GM23338 (cell line): ENCODE results near the gene MEN1.

Experiments used
- CTCF ChIP-seq, 2 experiments: fragments of 200-600 bp in 1 of 2; sonication (generic) in 1 of 2; conservative IDR thresholded peaks; 2 replicates each; pipeline versions ENCODE4 v1.5.1 to v1.6.1; 2016 to 2017; ENCODE audit warnings: antibody characterized with exemption in 2 of 2, low read depth in 2 of 2, mild to moderate bottlenecking in 2 of 2, moderate library complexity in 1 of 2
- EZH2 ChIP-seq: fragments of 200-600 bp; sonication (generic); IDR thresholded peaks from one replicate; pipeline ENCODE4 v1.8.0; 2017; ENCODE audit warnings: antibody characterized with exemption, mild to moderate bottlenecking, low read depth; ENCODE audit not compliant: unreplicated experiment
- EZH2phosphoT487 ChIP-seq: fragments of 200-600 bp; sonication (generic); IDR thresholded peaks from one replicate; pipeline ENCODE4 v1.8.1; 2018; ENCODE audit warnings: antibody characterized with exemption; ENCODE audit not compliant: unreplicated experiment
- JUNB ChIP-seq: IDR thresholded peaks from one replicate; pipeline ENCODE4 v1.6.1; 2016; ENCODE audit warnings: antibody characterized with exemption; ENCODE audit not compliant: unreplicated experiment
- POLR2AphosphoS5 ChIP-seq: IDR thresholded peaks from 2 replicates; pipeline ENCODE4 v1.6.1; 2016; ENCODE audit warnings: antibody characterized with exemption, low read depth
- REST ChIP-seq: IDR thresholded peaks from one replicate; pipeline ENCODE4 v1.6.1; 2018; ENCODE audit warnings: antibody characterized with exemption; ENCODE audit not compliant: unreplicated experiment
- ZNF114 ChIP-seq: fragments of 250-450 bp; sonication (Bioruptor Pico); IDR thresholded peaks from 2 replicates; pipeline ENCODE4 v1.5.0; 2020; ENCODE audit warnings: mild to moderate bottlenecking, moderate library complexity
- ZNF462 ChIP-seq: fragments of 250-450 bp; sonication (Bioruptor Pico); IDR thresholded peaks from 2 replicates; pipeline ENCODE4 v1.5.0; 2020; ENCODE audit warnings: mild to moderate bottlenecking, moderate library complexity

GRCh38 chr11:64776875-64777274 is 33.5 kb downstream of the MEN1 start:
- TF ChIP-seq CTCF (conservative IDR thresholded peaks at IDR 0.05; ENCODE audit: low read depth in 2 of 2) (no peak), POLR2AphosphoS5 (no peak), REST (no peak), ZNF462 (CRISPR knock-in tag) (no peak), EZH2 (no peak), EZH2phosphoT487 (no peak), ZNF114 (CRISPR knock-in tag) (no peak), JUNB (no peak)
